Measurements from ENCODE around the gene MDFIC2.

Gene MDFIC2

GRCh38 chr3:70177881-70178645, 134.4 kb downstream of the MDFIC2 start:
- DNase-seq (ENCODE audit: low read depth), result no peak
- H3K4me3 ChIP-seq (replicated peaks; ENCODE audit: low read depth, low read length), result no peak overlapping the region
- TF ChIP-seq CTCF (IDR thresholded peaks at IDR 0.05; ENCODE audit: low read length, missing control alignments), result no peak

- TF ChIP-seq CTCF (IDR thresholded peaks at IDR 0.05; ENCODE audit: low read length, missing control alignments), result no peak
- DNase-seq (ENCODE audit: low read depth), result no peak
- H3K4me3 ChIP-seq (replicated peaks; ENCODE audit: low read depth, low read length), result no peak overlapping the region
These were observed 136.2 kb downstream of the MDFIC2 start for GRCh38 chr3:70176224-70176623.

GRCh38 chr3:70156808-70157207, 155.6 kb downstream of the MDFIC2 start:
- no peak for TF ChIP-seq CTCF (IDR thresholded peaks at IDR 0.05; ENCODE audit: low read length, missing control alignments)
- no peak for DNase-seq (ENCODE audit: low read depth)
- H3K4me3 ChIP-seq (replicated peaks; ENCODE audit: low read depth, low read length), result no peak overlapping the region

GRCh38 chr3:70150599-70150998, 161.8 kb downstream of the MDFIC2 start:
- DNase-seq (ENCODE audit: low read depth), result no peak
- TF ChIP-seq CTCF (IDR thresholded peaks at IDR 0.05; ENCODE audit: low read length, missing control alignments), result no peak
- no peak overlapping the region for H3K4me3 ChIP-seq (replicated peaks; ENCODE audit: low read depth, low read length)

- no peak for TF ChIP-seq CTCF (IDR thresholded peaks at IDR 0.05; ENCODE audit: low read length, missing control alignments)
- H3K4me3 ChIP-seq (replicated peaks; ENCODE audit: low read depth, low read length), result no peak overlapping the region
- no peak for DNase-seq (ENCODE audit: low read depth)
These were observed 162.6 kb downstream of the MDFIC2 start for GRCh38 chr3:70149714-70150400.

All from fibroblast of pulmonary artery (primary cell).